Gastroesophageal sphincter (tissue), 4 donors: ENCODE measurements around the gene TEDC1. TPM values are rescaled to one million over a fixed set of nuclear protein-coding genes. Genes with fewer than 3 reads are reported as not detected.
A peak's percentile ranks its signal among the peaks of the same experiment; 100 is the strongest.

Experiments
- ATAC-seq: fragments of 150-250 bp; one replicate; pipeline ENCODE4 v1.9.1; 2016; ENCODE audit warnings: mild to moderate bottlenecking, moderate library complexity
- H3K27ac ChIP-seq, 4 donors: fragments of 200-600 bp; sonication (generic) in 3 of 4; 1 replicate in 3 of 4; 2 replicates in 1 of 4; pipeline ENCODE4 v1.5.1; 2016 to 2019
- H3K27me3 ChIP-seq: fragments of 200-600 bp; sonication (generic); one replicate; pipeline ENCODE4 v1.5.1; 2019
- H3K36me3 ChIP-seq, 2 donors: fragments of 200-600 bp; sonication (generic); one replicate each; pipeline ENCODE4 v1.5.1; 2019; ENCODE audit warnings: control low read depth in 1 of 2
- H3K4me1 ChIP-seq, 3 donors: fragments of 200-600 bp; sonication (generic); 1 replicate in 2 of 3; 2 replicates in 1 of 3; pipeline ENCODE4 v1.5.1; 2016 to 2019; ENCODE audit warnings: control low read depth in 2 of 3
- H3K4me3 ChIP-seq, 2 donors: fragments of 200-600 bp; sonication (generic); one replicate each; pipeline ENCODE4 v1.5.1; 2019; ENCODE audit warnings: mild to moderate bottlenecking in 1 of 2, moderate library complexity in 1 of 2
- H3K9me3 ChIP-seq, 3 donors: fragments of 200-600 bp; sonication (generic); one replicate each; pipeline ENCODE4 v1.5.1; 2017 to 2019; ENCODE audit warnings: control low read depth in 2 of 3
- EP300 ChIP-seq: sonication (generic); formaldehyde crosslinking; IDR thresholded peaks from one replicate; pipeline ENCODE4 v1.6.1; 2017; ENCODE audit warnings: antibody characterized with exemption, mild to moderate bottlenecking
- POLR2A ChIP-seq, 2 donors: fragments of 450-650 bp; IDR thresholded peaks; one replicate each; pipeline ENCODE4 v1.6.1; 2017; ENCODE audit warnings: antibody characterized with exemption in 2 of 2, mild to moderate bottlenecking in 2 of 2, moderate library complexity in 1 of 2
- POLR2AphosphoS5 ChIP-seq: sonication (generic); formaldehyde crosslinking; IDR thresholded peaks from one replicate; pipeline ENCODE4 v1.6.1; 2017; ENCODE audit warnings: antibody characterized with exemption
- WGBS, 2 donors: methylation state at CpG; one replicate each; pipeline ENCODE4 v1.1.5; 2018; ENCODE audit warnings: low coverage in 1 of 2; 5-methylcytosine and 5-hydroxymethylcytosine counted together
- total RNA-seq, 4 donors: library from RNA; depleted of rRNA; stranded (reverse); fragments of >200 nt; gene quantifications; one replicate each; pipeline ENCODE4 v1.1.0, GENCODE V29; 2016
- TF ChIP-seq, protein P1 (sequence below), 4 experiments: fragments of 200-600 bp in 2 of 4; fragments of 450-650 bp in 2 of 4; sonication (generic) in 1 of 4; IDR thresholded peaks; one replicate each; pipeline ENCODE4 v1.5.1; 2017 to 2019; ENCODE audit warnings: antibody characterized with exemption in 4 of 4, mild to moderate bottlenecking in 2 of 4, moderate library complexity in 2 of 4

TEDC1 gene
- total RNA-seq, 4 donors from 2014 or later = 4.6 to 7.9 (median 5.4) TPM

DNA sequence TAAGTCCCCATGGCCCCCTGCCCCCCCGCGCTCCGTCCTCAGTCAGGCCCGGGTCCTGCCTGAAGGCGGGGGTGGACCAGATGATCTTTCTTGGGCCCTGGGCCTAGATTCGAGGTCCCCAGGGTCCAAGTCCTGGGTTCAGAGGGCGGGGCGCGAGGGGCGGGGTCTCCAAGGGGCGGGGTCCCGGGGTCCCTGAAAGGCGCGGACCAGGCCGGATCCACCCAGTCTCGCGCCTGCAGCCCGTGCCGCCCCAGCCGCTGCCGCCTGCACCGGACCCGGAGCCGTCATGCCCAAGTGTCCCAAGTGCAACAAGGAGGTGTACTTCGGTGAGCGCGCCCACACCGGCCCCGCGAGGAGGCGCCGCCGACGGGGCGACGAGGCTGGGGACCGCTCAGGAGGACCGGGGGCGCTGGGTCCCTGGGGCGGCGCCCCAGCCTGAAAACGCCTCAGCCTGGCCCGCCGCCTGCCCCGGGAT, 4.0 kb upstream of the TEDC1 start:
- H3K4me1 ChIP-seq = peaks cover 4 to 91% (median 77%) of the 10 kb centered on the region in 3 donors
- peak overlapping the region; percentile 70 to 97 (median 94) for H3K27ac ChIP-seq
- ATAC-seq = no peak

DNA sequence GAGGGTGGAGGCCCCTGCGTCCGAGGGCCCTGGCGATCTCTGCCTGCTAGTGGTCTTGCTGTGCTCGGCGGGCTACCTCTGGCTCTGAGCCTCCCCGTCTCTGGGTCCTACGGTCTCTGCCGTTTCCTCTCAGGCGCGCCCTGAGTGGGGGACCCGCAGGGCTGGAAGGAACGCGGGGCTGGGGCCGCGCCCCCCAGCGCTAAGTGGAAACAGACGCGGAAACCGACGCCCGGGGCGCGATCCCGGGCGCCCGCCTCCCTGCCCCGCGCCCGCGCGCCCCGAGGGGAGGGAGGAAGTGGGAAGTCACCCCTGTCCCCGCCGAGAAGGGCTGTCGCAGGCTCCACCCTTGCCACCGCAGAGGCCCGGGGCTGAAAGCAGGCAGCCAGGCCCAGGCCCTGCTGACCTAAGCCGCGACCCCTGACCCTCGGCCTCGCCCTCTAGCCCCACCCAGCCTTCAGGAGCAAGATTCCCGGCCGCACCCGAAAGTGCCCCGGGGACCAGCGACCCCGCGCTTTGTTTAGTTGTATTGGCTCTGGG, 3.5 kb upstream of the TEDC1 start:
- Histone ChIP-seq H3K27ac (peak overlapping the region; percentile 70 to 97 (median 94)), H3K9me3 (no peaks in the 10 kb centered on the region), H3K36me3 (peaks cover 0 to 1% of the 10 kb centered on the region in 2 donors), H3K4me1 (peaks cover 0 to 91% (median 72%) of the 10 kb centered on the region in 3 donors), H3K27me3 (no peaks in the 10 kb centered on the region), H3K4me3 (peak overlapping the region; percentile 28 to 61)
- TF ChIP-seq POLR2AphosphoS5 (no peak), EP300 (no peak), POLR2A (IDR thresholded peaks at IDR 0.05) (peak in 1 of 2 donors; percentile 4)
- TF ChIP-seq, protein P1, sequence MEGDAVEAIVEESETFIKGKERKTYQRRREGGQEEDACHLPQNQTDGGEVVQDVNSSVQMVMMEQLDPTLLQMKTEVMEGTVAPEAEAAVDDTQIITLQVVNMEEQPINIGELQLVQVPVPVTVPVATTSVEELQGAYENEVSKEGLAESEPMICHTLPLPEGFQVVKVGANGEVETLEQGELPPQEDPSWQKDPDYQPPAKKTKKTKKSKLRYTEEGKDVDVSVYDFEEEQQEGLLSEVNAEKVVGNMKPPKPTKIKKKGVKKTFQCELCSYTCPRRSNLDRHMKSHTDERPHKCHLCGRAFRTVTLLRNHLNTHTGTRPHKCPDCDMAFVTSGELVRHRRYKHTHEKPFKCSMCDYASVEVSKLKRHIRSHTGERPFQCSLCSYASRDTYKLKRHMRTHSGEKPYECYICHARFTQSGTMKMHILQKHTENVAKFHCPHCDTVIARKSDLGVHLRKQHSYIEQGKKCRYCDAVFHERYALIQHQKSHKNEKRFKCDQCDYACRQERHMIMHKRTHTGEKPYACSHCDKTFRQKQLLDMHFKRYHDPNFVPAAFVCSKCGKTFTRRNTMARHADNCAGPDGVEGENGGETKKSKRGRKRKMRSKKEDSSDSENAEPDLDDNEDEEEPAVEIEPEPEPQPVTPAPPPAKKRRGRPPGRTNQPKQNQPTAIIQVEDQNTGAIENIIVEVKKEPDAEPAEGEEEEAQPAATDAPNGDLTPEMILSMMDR (IDR thresholded peaks at IDR 0.05) = no peak
- WGBS, 2 donors = no CpG with 5 or more reads among the region's 48 CpGs
- ATAC-seq = no peak

More for the DNA sequence above, 4.0 kb upstream of the TEDC1 start:
- H3K27me3 ChIP-seq = no peaks in the 10 kb centered on the region
- H3K4me3 ChIP-seq = peak overlapping the region; percentile 28 to 61
- no CpG with 5 or more reads among the region's 45 CpGs for WGBS, 2 donors
- no peaks in the 10 kb centered on the region for H3K36me3 ChIP-seq
- no peaks in the 10 kb centered on the region for H3K9me3 ChIP-seq
- TF ChIP-seq POLR2A (IDR thresholded peaks at IDR 0.05) = peak; percentile 53 to 69
- no peak for TF ChIP-seq EP300

DNA sequence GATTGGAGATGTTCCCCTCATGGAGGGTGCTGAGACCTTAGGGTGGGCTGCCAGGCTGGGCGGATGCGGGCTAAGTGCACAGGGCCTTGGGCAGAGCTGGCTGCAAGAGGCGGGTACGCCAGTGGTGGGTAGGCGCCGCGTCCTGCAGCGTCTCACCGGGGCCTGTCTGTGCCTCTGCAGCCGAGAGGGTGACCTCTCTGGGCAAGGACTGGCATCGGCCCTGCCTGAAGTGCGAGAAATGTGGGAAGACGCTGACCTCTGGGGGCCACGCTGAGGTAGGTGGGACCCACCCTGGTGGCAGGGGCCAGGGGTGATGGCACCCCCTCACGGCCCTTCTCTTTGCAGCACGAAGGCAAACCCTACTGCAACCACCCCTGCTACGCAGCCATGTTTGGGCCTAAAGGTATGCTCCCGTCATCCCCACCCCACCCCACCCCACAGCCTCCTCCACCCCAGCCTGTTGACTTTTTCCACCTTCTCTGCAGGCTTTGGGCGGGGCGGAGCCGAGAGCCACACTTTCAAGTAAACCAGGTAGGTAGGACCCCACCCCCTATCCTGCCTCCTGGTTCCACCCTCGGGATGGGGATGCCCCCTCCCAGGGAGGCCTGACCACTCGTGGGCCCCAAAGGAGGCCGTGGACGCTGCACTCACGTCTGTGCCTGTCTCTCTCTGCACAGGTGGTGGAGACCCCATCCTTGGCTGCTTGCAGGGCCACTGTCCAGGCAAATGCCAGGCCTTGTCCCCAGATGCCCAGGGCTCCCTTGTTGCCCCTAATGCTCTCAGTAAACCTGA, 2.9 kb upstream of the TEDC1 start:
- no peaks in the 10 kb centered on the region for H3K9me3 ChIP-seq
- H3K27me3 ChIP-seq = no peaks in the 10 kb centered on the region
- TF ChIP-seq POLR2A (IDR thresholded peaks at IDR 0.05) (no peak), POLR2AphosphoS5 (no peak), EP300 (no peak)
- TF ChIP-seq, protein P1 (IDR thresholded peaks at IDR 0.05) = no peak
- peaks cover 0 to 88% (median 65%) of the 10 kb centered on the region in 3 donors for H3K4me1 ChIP-seq
- no peak for ATAC-seq
- no CpG with 5 or more reads among the region's 26 CpGs for WGBS, 2 donors
- H3K36me3 ChIP-seq = peaks cover 0 to 8% of the 10 kb centered on the region in 2 donors
- H3K27ac ChIP-seq = peak overlapping the region; percentile 70 to 97 (median 94)
- peak overlapping the region; percentile 28 to 61 for H3K4me3 ChIP-seq

DNA sequence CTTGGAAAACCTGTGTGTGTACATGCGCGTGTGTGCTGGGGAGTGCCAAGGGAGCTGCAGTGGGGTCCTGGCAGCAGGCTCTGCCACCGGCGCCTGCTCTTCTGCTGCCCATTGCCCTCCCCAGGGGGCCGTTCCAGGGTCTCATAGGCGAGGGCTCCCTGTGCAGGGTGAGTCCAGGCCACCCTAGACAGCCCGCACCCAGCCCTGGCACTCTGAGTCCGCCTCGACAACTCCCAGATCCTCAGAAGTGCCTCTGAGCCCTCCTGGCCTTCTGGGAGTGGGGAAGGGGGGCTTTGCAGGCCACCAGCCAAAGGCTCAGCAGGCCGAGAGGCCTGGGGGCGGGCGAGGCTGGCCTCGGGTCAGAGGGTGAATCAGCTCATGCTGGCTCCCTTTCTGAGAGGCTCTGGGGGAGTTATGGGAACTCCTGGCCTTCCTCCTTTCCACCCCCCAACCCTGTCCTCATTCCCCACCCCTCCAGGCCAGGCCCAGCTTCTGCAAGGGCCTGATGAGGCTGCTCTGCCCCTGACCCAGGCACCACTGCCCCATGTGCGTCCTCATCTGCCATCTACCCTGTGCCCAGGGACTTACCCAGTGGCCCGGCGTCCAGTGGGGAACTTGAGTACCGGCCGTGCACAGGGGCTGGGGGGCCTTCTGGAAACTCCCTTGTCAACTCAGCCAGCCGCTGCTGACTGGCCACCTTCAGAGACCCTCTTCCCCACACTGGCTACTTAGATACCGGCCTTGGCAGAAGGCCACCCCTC, 2.1 kb upstream of the TEDC1 start:
- no peak for TF ChIP-seq POLR2A (IDR thresholded peaks at IDR 0.05)
- TF ChIP-seq EP300 = no peak
- TF ChIP-seq, protein P1 (IDR thresholded peaks at IDR 0.05) = no peak
- no peak for TF ChIP-seq POLR2AphosphoS5
- ATAC-seq = no peak
- Histone ChIP-seq H3K27ac (peak overlapping the region; percentile 85 to 97 (median 94)), H3K27me3 (no peaks in the 10 kb centered on the region), H3K36me3 (peaks cover 0 to 12% of the 10 kb centered on the region in 2 donors), H3K4me3 (peak overlapping the region in 1 of 2 donors; percentile 61), H3K9me3 (no peaks in the 10 kb centered on the region), H3K4me1 (peaks cover 0 to 80% (median 57%) of the 10 kb centered on the region in 3 donors)
- WGBS, 2 donors = 20% methylated on average over 4 of the region's 20 CpGs; no CpG with 5 or more reads in 1 of the 2 donors
